GM12891 (cell line): ENCODE data around the gene ASTN2.

Source experiments
- POLR2A ChIP-seq: IDR thresholded peaks from 2 replicates; pipeline ENCODE4 v1.6.1; 2011; ENCODE audit warnings: low read depth, low read length, control low read depth
- POLR2AphosphoS5 ChIP-seq: IDR thresholded peaks from 2 replicates; pipeline ENCODE4 v1.6.1; 2011; ENCODE audit warnings: low read depth, low read length, control low read depth

GRCh38 chr9:116900007-116900367 lies 514.9 kb downstream of the ASTN2 start:
- no peak for TF ChIP-seq POLR2AphosphoS5
- no peak for TF ChIP-seq POLR2A
